PC-9 (cell line): ENCODE measurements around the gene XRCC3. TPM values are rescaled to one million over a fixed set of nuclear protein-coding genes. Genes with fewer than 3 reads are reported as not detected.

ENCODE experiments used
- BruUV-seq: library from RNA; stranded (reverse); fragments of 400-500 nt; replicated peaks from 2 replicates; lab custom pipeline; 2021; lab: Mats Ljungman, UMichigan
- CTCF ChIA-PET: fragments of 300-600 bp; sonication (Branson Sonifier 250); formaldehyde crosslinking; loops from one replicate; lab custom pipeline; 2022; ENCODE audit warnings: antibody characterized with exemption; lab: Charles Lee
- POLR2A ChIA-PET: fragments of 300-600 bp; sonication (Branson Sonifier 250); formaldehyde crosslinking; loops from one replicate; lab custom pipeline; 2022; ENCODE audit warnings: antibody characterized with exemption; ENCODE audit not compliant: unreplicated experiment; lab: Charles Lee
- DNase-seq, 2 experiments: peaks; one replicate each; pipeline versions ENCODE4 v3.0.0 to v3.0.0-alpha.2; 2015 to 2022; ENCODE audit warnings: mixed read lengths in 1 of 2
- H2AFZ ChIP-seq: fragments of 200-600 bp; sonication (generic); 2 replicates; pipeline ENCODE4 v1.8.1; 2017; ENCODE audit warnings: antibody characterized with exemption
- H3F3A ChIP-seq: fragments of 200-600 bp; sonication (generic); 2 replicates; pipeline ENCODE4 v1.8.1; 2017; ENCODE audit warnings: antibody characterized with exemption, mild to moderate bottlenecking, low read depth; ENCODE audit not compliant: insufficient read depth
- H3K27ac ChIP-seq: fragments of 200-600 bp; sonication (generic); 2 replicates; pipeline ENCODE4 v1.6.1; 2016; ENCODE audit warnings: mixed run types
- H3K27me3 ChIP-seq: fragments of 200-600 bp; sonication (generic); 2 replicates; pipeline ENCODE4 v1.6.1; 2016; ENCODE audit warnings: low read depth, mixed run types; ENCODE audit not compliant: insufficient read depth
- H3K36me3 ChIP-seq: fragments of 200-600 bp; sonication (generic); 2 replicates; pipeline ENCODE4 v1.6.1; 2016; ENCODE audit warnings: low read depth, mixed run types
- H3K4me1 ChIP-seq: fragments of 200-600 bp; sonication (generic); replicated peaks from 2 replicates; pipeline ENCODE4 v1.6.1; 2016; ENCODE audit warnings: mixed run types; ENCODE audit not compliant: insufficient read depth
- H3K4me2 ChIP-seq: fragments of 200-600 bp; sonication (generic); 2 replicates; pipeline ENCODE4 v1.6.1; 2017; ENCODE audit warnings: mixed run types
- H3K4me3 ChIP-seq: fragments of 200-600 bp; sonication (generic); 2 replicates; pipeline ENCODE4 v1.6.1; 2016; ENCODE audit warnings: mixed run types
- H3K79me2 ChIP-seq: fragments of 200-600 bp; sonication (generic); 2 replicates; pipeline ENCODE4 v1.6.1; 2017; ENCODE audit warnings: low read depth, mixed run types
- H3K9me2 ChIP-seq: fragments of 200-600 bp; sonication (generic); 2 replicates; pipeline ENCODE4 v1.8.1; 2017; ENCODE audit warnings: mild to moderate bottlenecking; ENCODE audit not compliant: insufficient read depth
- H3K9me3 ChIP-seq: fragments of 200-600 bp; sonication (generic); 2 replicates; pipeline ENCODE4 v1.8.1; 2016; ENCODE audit warnings: low read depth; ENCODE audit not compliant: insufficient read depth
- H4K20me1 ChIP-seq: fragments of 200-600 bp; sonication (generic); 2 replicates; pipeline ENCODE4 v1.8.1; 2017; ENCODE audit not compliant: insufficient read depth
- EZH2 ChIP-seq: fragments of 200-600 bp; sonication (generic); IDR thresholded peaks from 2 replicates; pipeline ENCODE4 v1.8.0; 2017; ENCODE audit warnings: antibody characterized with exemption, low read depth
- intact Hi-C: fragments of 100-400 bp; cut with micrococcal nuclease; formaldehyde crosslinking; loops from one replicate; pipeline ENCODE4 v1.10.0; 2022; ENCODE audit not compliant: unreplicated experiment
- total RNA-seq: library from RNA; stranded (reverse); gene quantifications from 2 replicates; pipeline ENCODE4 v1.2.3, GENCODE V29; 2021
- TF ChIP-seq, protein P1 (sequence below): fragments of 200-600 bp; sonication (generic); conservative IDR thresholded peaks from 2 replicates; pipeline ENCODE4 v1.6.1; 2017; ENCODE audit warnings: mixed run types, antibody characterized with exemption, mild to moderate bottlenecking, moderate library complexity

The XRCC3 gene
- total RNA-seq, 1 experiment from 2014 or later: 65.1 TPM

DNA sequence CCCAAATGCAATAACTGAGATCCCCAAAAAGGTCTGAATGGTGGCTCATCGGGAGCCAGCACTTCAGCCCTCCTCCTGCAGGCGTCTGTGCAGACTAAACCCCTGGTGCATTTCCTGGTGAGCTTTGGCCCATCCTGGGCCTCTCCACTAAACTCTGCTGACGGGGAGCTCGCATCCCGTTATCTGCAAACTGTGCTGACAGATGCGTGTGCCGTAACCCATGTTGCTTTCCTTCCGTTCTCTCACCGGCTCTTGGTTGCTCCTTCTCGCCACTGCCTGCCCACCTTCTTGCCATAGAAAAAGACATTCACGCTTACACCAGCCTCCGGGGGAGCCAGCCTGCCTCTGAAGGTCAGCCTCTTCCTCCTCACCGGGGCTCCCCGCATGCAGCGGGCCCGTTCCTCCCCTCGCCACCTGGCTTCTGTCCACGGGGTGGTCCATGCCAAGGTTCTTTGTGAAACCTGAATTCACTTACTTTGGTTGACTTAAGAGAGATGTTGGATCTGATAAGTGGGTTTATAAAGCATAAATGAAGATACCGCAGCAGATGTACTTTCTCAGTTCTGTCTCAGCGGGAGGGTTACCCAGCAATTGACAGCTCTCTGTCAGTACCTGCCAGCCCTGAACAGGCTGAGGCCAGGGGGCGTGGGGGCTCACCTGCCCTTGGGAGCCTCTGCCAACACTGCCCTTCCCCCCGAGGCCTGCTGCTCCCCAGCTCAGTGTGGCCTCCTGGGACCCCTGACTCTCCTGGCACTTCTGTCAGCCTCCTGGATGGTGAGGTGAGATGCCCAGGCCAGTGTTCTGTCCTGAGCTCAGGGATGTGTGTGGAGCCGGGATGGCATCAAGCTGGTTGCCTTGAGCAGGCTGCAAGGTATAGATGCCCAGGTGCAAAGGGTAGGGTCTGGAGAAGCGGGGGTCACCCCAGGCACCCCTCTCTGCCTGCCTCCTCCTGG lies 14.5 kb upstream of the XRCC3 start:
- ChIA-PET POLR2A (no interaction called here), CTCF (no interaction called here)
- Histone ChIP-seq H3K27ac (no peak overlapping the region), H3K4me1 (no peaks in the 10 kb centered on the region), H4K20me1 (peaks cover 24% of the 10 kb centered on the region), H3K27me3 (no peaks in the 10 kb centered on the region), H2AFZ (no peak overlapping the region), H3K79me2 (0 out of 2 replicates have a peak, but pooled peaks cover 8% of the 10 kb centered on the region), H3F3A (peaks cover 9% of the 10 kb centered on the region; the same call in 1 of the 2 replicates), H3K4me3 (no peak overlapping the region), H3K4me2 (no peak overlapping the region), H3K9me3 (no peaks in the 10 kb centered on the region), H3K9me2 (no peaks in the 10 kb centered on the region), H3K36me3 (peaks cover 14% of the 10 kb centered on the region; the same call in 1 of the 2 replicates)
- no peak for DNase-seq
- intact Hi-C loops: no loop called here
- TF ChIP-seq EZH2: no peak
- TF ChIP-seq, protein P1, sequence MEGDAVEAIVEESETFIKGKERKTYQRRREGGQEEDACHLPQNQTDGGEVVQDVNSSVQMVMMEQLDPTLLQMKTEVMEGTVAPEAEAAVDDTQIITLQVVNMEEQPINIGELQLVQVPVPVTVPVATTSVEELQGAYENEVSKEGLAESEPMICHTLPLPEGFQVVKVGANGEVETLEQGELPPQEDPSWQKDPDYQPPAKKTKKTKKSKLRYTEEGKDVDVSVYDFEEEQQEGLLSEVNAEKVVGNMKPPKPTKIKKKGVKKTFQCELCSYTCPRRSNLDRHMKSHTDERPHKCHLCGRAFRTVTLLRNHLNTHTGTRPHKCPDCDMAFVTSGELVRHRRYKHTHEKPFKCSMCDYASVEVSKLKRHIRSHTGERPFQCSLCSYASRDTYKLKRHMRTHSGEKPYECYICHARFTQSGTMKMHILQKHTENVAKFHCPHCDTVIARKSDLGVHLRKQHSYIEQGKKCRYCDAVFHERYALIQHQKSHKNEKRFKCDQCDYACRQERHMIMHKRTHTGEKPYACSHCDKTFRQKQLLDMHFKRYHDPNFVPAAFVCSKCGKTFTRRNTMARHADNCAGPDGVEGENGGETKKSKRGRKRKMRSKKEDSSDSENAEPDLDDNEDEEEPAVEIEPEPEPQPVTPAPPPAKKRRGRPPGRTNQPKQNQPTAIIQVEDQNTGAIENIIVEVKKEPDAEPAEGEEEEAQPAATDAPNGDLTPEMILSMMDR: no peak
- no TSS peak for BruUV-seq

- no peak overlapping the region for H2AFZ ChIP-seq
- no peak overlapping the region for H3K27ac ChIP-seq
- no peak for DNase-seq
- H3K9me3 ChIP-seq: no peaks in the 10 kb centered on the region
- H3K4me1 ChIP-seq: no peaks in the 10 kb centered on the region
- H3K9me2 ChIP-seq: no peaks in the 10 kb centered on the region
- no peaks in the 10 kb centered on the region for H3K27me3 ChIP-seq
- ChIA-PET CTCF (no interaction called here), POLR2A (no interaction called here)
- peaks cover 6% of the 10 kb centered on the region; the same call in 1 of the 2 replicates for H3F3A ChIP-seq
- TF ChIP-seq EZH2: no peak
- TF ChIP-seq, protein P1: no peak
- peaks cover 14% of the 10 kb centered on the region; the same call in 1 of the 2 replicates for H3K36me3 ChIP-seq
- H3K79me2 ChIP-seq: peaks cover 8% of the 10 kb centered on the region; the same call in 1 of the 2 replicates
- no peak overlapping the region for H3K4me2 ChIP-seq
- H4K20me1 ChIP-seq: peaks cover 31% of the 10 kb centered on the region
- intact Hi-C loops: no loop called here
- no TSS peak for BruUV-seq
- H3K4me3 ChIP-seq: no peak overlapping the region
Observed at GRCh38 chr14:103728721-103729120, 13.5 kb upstream of the XRCC3 start.

DNA sequence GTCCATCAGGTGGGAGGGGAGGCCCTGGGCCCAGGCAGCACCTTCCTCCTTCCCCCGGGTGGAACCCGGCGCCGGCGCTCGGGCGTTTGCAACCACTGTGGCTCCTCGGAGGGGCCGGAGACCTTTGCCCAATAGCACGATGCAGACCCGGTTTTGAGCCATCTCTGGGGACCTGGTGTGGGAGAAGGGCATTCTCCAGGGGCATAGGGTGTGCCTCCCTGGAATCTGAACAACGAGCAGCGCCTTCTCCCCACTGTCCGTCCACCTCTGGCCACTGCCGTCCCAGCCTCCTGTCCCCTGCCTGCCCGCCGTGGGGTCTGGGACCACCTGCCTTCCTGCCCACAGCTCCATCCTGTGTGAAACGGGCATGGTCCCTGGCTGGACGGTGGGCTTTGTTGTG lies 12.9 kb upstream of the XRCC3 start:
- Histone ChIP-seq H3K27me3 (no peaks in the 10 kb centered on the region), H3K36me3 (peaks cover 14% of the 10 kb centered on the region; the same call in 1 of the 2 replicates), H3K79me2 (peaks cover 14% of the 10 kb centered on the region), H3K9me2 (no peaks in the 10 kb centered on the region), H3F3A (peaks cover 4% of the 10 kb centered on the region; the same call in 1 of the 2 replicates), H3K4me2 (no peak overlapping the region), H3K27ac (no peak overlapping the region), H3K4me1 (no peaks in the 10 kb centered on the region), H4K20me1 (peaks cover 31% of the 10 kb centered on the region), H3K9me3 (no peaks in the 10 kb centered on the region), H3K4me3 (no peak overlapping the region), H2AFZ (no peak overlapping the region)
- ChIA-PET POLR2A (no interaction called here), CTCF (no interaction called here)
- DNase-seq: no peak
- intact Hi-C loops: no loop called here
- BruUV-seq: no TSS peak
- TF ChIP-seq EZH2: no peak
- TF ChIP-seq, protein P1: no peak
